H9 (cell line): ENCODE data around the gene ORAI2. TPM values are rescaled to one million over a fixed set of nuclear protein-coding genes. Genes with fewer than 3 reads are reported as not detected.

ENCODE experiments used
- DNase-seq: peaks from one replicate; pipeline ENCODE4 v3.0.0-alpha.2; 2017
- H2AFZ ChIP-seq: one replicate; pipeline ENCODE4 v1.6.1; 2013; ENCODE audit warnings: mild to moderate bottlenecking, low read length, control low read depth, moderate library complexity
- H2AK5ac ChIP-seq: 2 replicates; pipeline ENCODE4 v1.6.1; 2013; ENCODE audit warnings: low read length, control low read depth, mixed read lengths; ENCODE audit not compliant: insufficient read length
- H2BK120ac ChIP-seq: one replicate; pipeline ENCODE4 v1.6.1; 2013; ENCODE audit warnings: low read depth, mild to moderate bottlenecking, low read length, control low read depth, inconsistent platforms; ENCODE audit not compliant: poor library complexity, severe bottlenecking
- H2BK12ac ChIP-seq: 2 replicates; pipeline ENCODE4 v1.6.1; 2013; ENCODE audit warnings: low read length, control low read depth, mixed read lengths, low read depth; ENCODE audit not compliant: insufficient read length
- H2BK15ac ChIP-seq: 2 replicates; pipeline ENCODE4 v1.6.1; 2013; ENCODE audit warnings: low read depth, low read length, control low read depth
- H2BK20ac ChIP-seq: one replicate; pipeline ENCODE4 v1.6.1; 2013; ENCODE audit warnings: low read depth, mild to moderate bottlenecking, low read length, control low read depth, inconsistent platforms; ENCODE audit not compliant: poor library complexity, severe bottlenecking
- H2BK5ac ChIP-seq: 2 replicates; pipeline ENCODE4 v1.6.1; 2013; ENCODE audit warnings: low read length, control low read depth, mixed read lengths; ENCODE audit not compliant: insufficient read length
- H3K14ac ChIP-seq: 2 replicates; pipeline ENCODE4 v1.6.1; 2013; ENCODE audit warnings: low read length, control low read depth; ENCODE audit not compliant: insufficient read depth
- H3K18ac ChIP-seq: 2 replicates; pipeline ENCODE4 v1.6.1; 2013; ENCODE audit warnings: low read depth, mild to moderate bottlenecking, mixed read lengths, low read length, control low read depth; ENCODE audit not compliant: insufficient read length
- H3K23ac ChIP-seq: 2 replicates; pipeline ENCODE4 v1.6.1; 2013; ENCODE audit warnings: low read length, control low read depth, mixed read lengths, low read depth; ENCODE audit not compliant: insufficient read length
- H3K23me2 ChIP-seq: 2 replicates; pipeline ENCODE4 v1.6.1; 2013; ENCODE audit warnings: low read depth, mild to moderate bottlenecking, mixed read lengths, low read length, control low read depth; ENCODE audit not compliant: insufficient read length, poor library complexity, severe bottlenecking
- H3K27ac ChIP-seq: 2 replicates; pipeline ENCODE4 v1.5.1; 2013; ENCODE audit warnings: low read length, control low read depth, mixed read lengths, low read depth; ENCODE audit not compliant: insufficient read length
- H3K27me3 ChIP-seq: 2 replicates; pipeline ENCODE4 v1.6.1; 2013; ENCODE audit warnings: low read length, control low read depth, inconsistent platforms; ENCODE audit not compliant: insufficient read depth
- H3K4ac ChIP-seq: 2 replicates; pipeline ENCODE4 v1.6.1; 2013; ENCODE audit warnings: low read depth, mild to moderate bottlenecking, control low read depth, inconsistent platforms, low read length, moderate library complexity
- H3K4me1 ChIP-seq: 2 replicates; pipeline ENCODE4 v1.6.1; 2013; ENCODE audit warnings: low read length, control low read depth, inconsistent platforms; ENCODE audit not compliant: insufficient read depth
- H3K4me2 ChIP-seq: 2 replicates; pipeline ENCODE4 v1.6.1; 2013; ENCODE audit warnings: low read length, control low read depth, mixed read lengths; ENCODE audit not compliant: insufficient read length, insufficient read depth
- H3K56ac ChIP-seq: 2 replicates; pipeline ENCODE4 v1.6.1; 2013; ENCODE audit warnings: low read depth, mild to moderate bottlenecking, mixed read lengths, low read length, control low read depth; ENCODE audit not compliant: insufficient read length
- H3K79me1 ChIP-seq: 2 replicates; pipeline ENCODE4 v1.6.1; 2013; ENCODE audit warnings: low read depth, mild to moderate bottlenecking, moderate library complexity, low read length, control low read depth, inconsistent platforms; ENCODE audit not compliant: insufficient read depth, poor library complexity, severe bottlenecking
- H3K79me2 ChIP-seq: 2 replicates; pipeline ENCODE4 v1.6.1; 2013; ENCODE audit warnings: low read length, control low read depth, inconsistent platforms; ENCODE audit not compliant: insufficient read depth
- H3K9ac ChIP-seq: 2 replicates; pipeline ENCODE4 v1.6.1; 2013; ENCODE audit warnings: low read length, control low read depth, mixed read lengths; ENCODE audit not compliant: insufficient read length; ENCODE audit errors: extremely low read depth
- H3K9me3 ChIP-seq: one replicate; pipeline ENCODE4 v1.6.1; 2013; ENCODE audit warnings: low read depth, low read length, inconsistent platforms; ENCODE audit not compliant: control insufficient read depth
- H3T11ph ChIP-seq: one replicate; pipeline ENCODE4 v1.6.1; 2013; ENCODE audit warnings: mild to moderate bottlenecking, low read length, control low read depth, inconsistent platforms
- H4K20me1 ChIP-seq: one replicate; pipeline ENCODE4 v1.6.1; 2013; ENCODE audit not compliant: control insufficient read depth, insufficient read length, insufficient read depth
- H4K5ac ChIP-seq: 2 replicates; pipeline ENCODE4 v1.6.1; 2013; ENCODE audit warnings: low read depth, mild to moderate bottlenecking, mixed read lengths, low read length, control low read depth; ENCODE audit not compliant: insufficient read length
- H4K8ac ChIP-seq: replicated peaks from 2 replicates; pipeline ENCODE4 v1.6.1; 2013; ENCODE audit warnings: low read length, control low read depth, mixed read lengths, low read depth; ENCODE audit not compliant: insufficient read length
- H4K91ac ChIP-seq: 2 replicates; pipeline ENCODE4 v1.6.1; 2013; ENCODE audit warnings: low read depth, mild to moderate bottlenecking, moderate library complexity, mixed read lengths, low read length, control low read depth; ENCODE audit not compliant: insufficient read length
- H3K27ac Mint-ChIP-seq, 3 experiments: 2 replicates in 2 of 3; 3 replicates in 1 of 3; pipeline ENCODE4 v1.8.0; 2020 to 2021; ENCODE audit warnings: mixed read lengths in 3 of 3, mild to moderate bottlenecking in 1 of 3, moderate library complexity in 1 of 3
- H3K27me3 Mint-ChIP-seq: 2 replicates; pipeline ENCODE4 v1.8.0; 2021; ENCODE audit warnings: low read depth, mild to moderate bottlenecking, moderate library complexity, mixed read lengths
- H3K36me3 Mint-ChIP-seq, 3 experiments: 2 replicates in 2 of 3; 3 replicates in 1 of 3; pipeline ENCODE4 v1.8.0; 2020 to 2021; ENCODE audit warnings: low read depth in 3 of 3, mixed read lengths in 3 of 3; ENCODE audit not compliant: insufficient read depth in 1 of 3
- H3K4me1 Mint-ChIP-seq, 2 experiments: 2 replicates each; pipeline ENCODE4 v1.8.0; 2020; ENCODE audit warnings: mixed read lengths in 2 of 2
- H3K4me3 Mint-ChIP-seq, 2 experiments: 2 replicates in 1 of 2; 3 replicates in 1 of 2; pipeline ENCODE4 v1.8.0; 2020 to 2021; ENCODE audit warnings: mild to moderate bottlenecking in 2 of 2, mixed read lengths in 2 of 2, moderate library complexity in 1 of 2
- H3K9me3 Mint-ChIP-seq, 2 experiments: 2 replicates in 1 of 2; 3 replicates in 1 of 2; pipeline ENCODE4 v1.8.0; 2020; ENCODE audit warnings: mild to moderate bottlenecking in 2 of 2, mixed read lengths in 2 of 2, moderate library complexity in 1 of 2
- CTCF ChIP-seq: fragments of 200-600 bp; sonication (generic); conservative IDR thresholded peaks from 3 replicates; pipeline ENCODE4 v1.8.0; 2021; ENCODE audit warnings: antibody characterized with exemption, mild to moderate bottlenecking
- WGBS: extraction: QIAGEN DNeasy Blood & Tissue Kit; methylation state at CpG from one replicate; pipeline ENCODE4 v1.1.7; 2013; ENCODE audit warnings: missing lambda C conversion rate, low lambda C conversion rate, mixed read lengths; ENCODE audit not compliant: insufficient read length; ENCODE audit errors: extremely low coverage; 5-methylcytosine and 5-hydroxymethylcytosine counted together
- total RNA-seq: library from RNA; stranded (reverse); gene quantifications from 2 replicates; pipeline ENCODE4 v1.2.1, GENCODE V29; 2021

Gene ORAI2
- total RNA-seq, 1 experiment from 2014 or later, result 26.6 TPM

GRCh38 chr7:102459221-102459844, 26.0 kb downstream of the ORAI2 start:
- Mint-ChIP-seq H3K4me3 (no peak overlapping the region), H3K4me1 (peaks cover 8% of the 10 kb centered on the region in 2 experiments; a peak in 2 of 4 replicates), H3K9me3 (no peaks in the 10 kb centered on the region), H3K27ac (no peak overlapping the region), H3K36me3 (peaks cover 7 to 50% (median 43%) of the 10 kb centered on the region in 3 experiments; a peak in 6 of 7 replicates), H3K27me3 (peaks cover under 1% of the 10 kb centered on the region; the same call in 1 of the 2 replicates)
- no peak for TF ChIP-seq CTCF
- no peak overlapping the region for H3K4ac ChIP-seq
- no peaks in the 10 kb centered on the region for H4K20me1 ChIP-seq
- no peak overlapping the region for H2BK120ac ChIP-seq
- H3K14ac ChIP-seq, result no peak overlapping the region; the same call in 1 of the 2 replicates
- no peak overlapping the region for H3T11ph ChIP-seq
- H4K5ac ChIP-seq, result no peak overlapping the region
- no peak overlapping the region for H2BK15ac ChIP-seq
- no peaks in the 10 kb centered on the region for H3K9me3 ChIP-seq
- no peak overlapping the region for H3K18ac ChIP-seq
- H2BK20ac ChIP-seq, result no peak overlapping the region
- H3K56ac ChIP-seq, result no peak overlapping the region
- no peak for DNase-seq
- H3K23me2 ChIP-seq, result peaks cover 5% of the 10 kb centered on the region
- H3K79me1 ChIP-seq, result no peaks in the 10 kb centered on the region
- no peak overlapping the region for H2AK5ac ChIP-seq
- H2BK5ac ChIP-seq, result no peak overlapping the region
- H3K4me1 ChIP-seq, result no peaks in the 10 kb centered on the region
- WGBS, result no CpG with 5 or more reads among the region's 24 CpGs
- no peaks in the 10 kb centered on the region for H3K79me2 ChIP-seq
- H4K91ac ChIP-seq, result no peak overlapping the region
- H3K9ac ChIP-seq, result no peak overlapping the region
- H3K4me2 ChIP-seq, result no peak overlapping the region
- H4K8ac ChIP-seq, result no peak overlapping the region
- no peak overlapping the region for H3K23ac ChIP-seq
- H3K27me3 ChIP-seq, result no peaks in the 10 kb centered on the region
- H2BK12ac ChIP-seq, result no peak overlapping the region
- no peak overlapping the region for H3K27ac ChIP-seq
- H2AFZ ChIP-seq, result no peak overlapping the region
